SIG-M5 treated with dmso at 0.1 percent for 504 hours (cell line): ENCODE results near the gene EMCN.
"Not testable (repeated sequence)": the region's sequence is repeated elsewhere in the genome, so short reads cannot be mapped to it uniquely, and the experiment has no call there.

Experiments used
- DNase-seq: peaks from one replicate; lab custom pipeline; 2025; ENCODE audit not compliant: unreplicated experiment; lab: John Stamatoyannopoulos, UW

Gene EMCN, protein sequence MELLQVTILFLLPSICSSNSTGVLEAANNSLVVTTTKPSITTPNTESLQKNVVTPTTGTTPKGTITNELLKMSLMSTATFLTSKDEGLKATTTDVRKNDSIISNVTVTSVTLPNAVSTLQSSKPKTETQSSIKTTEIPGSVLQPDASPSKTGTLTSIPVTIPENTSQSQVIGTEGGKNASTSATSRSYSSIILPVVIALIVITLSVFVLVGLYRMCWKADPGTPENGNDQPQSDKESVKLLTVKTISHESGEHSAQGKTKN

DNA sequence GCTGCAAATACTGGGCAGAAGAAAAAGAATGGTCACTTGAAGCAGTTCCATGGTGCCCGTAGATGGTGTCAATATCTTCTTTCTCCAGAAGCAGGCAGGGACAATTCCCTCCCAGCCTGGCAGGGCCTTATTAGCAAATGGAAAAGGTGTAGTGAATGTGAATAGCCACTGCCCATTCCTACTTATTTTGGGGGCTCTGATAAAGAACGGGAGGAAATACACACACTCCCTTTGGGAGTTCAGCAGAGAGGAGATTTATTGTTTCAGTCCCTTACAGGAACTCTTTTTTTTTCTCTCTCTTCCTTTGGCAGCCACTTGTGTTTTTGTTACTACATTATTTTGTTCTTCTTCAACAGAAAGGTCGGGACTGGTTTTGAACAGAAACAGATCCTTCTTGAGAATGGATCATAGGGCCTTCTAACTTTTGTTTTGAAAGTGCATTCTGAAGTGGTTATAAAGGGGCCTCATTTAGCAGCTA is at the start of gene EMCN:
EMCN (minus strand) TSS at position 159 of the 478 bp plus-strand sequence; CDS start at position 51, 108 bp downstream.
- no peak for DNase-seq

DNA sequence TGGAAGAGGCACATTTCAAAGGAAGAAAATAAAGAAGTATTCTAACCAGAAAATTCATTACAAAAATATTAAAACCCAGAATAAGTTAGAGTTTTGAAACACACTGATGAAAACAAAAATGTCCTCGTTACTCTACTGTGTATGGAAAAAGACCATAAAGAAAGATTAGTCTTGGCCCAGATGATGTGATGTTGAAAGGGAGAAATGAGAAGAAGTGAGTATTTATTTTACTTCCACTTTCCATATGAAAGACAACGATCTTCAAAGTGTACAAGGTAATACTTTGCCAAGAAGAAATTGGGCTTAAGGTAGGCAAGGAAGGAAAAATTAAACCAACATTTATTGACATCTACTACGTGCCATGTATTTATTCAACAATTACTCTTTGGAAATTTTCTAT is 48.6 kb upstream of the EMCN start:
- DNase-seq, result no peak

DNA sequence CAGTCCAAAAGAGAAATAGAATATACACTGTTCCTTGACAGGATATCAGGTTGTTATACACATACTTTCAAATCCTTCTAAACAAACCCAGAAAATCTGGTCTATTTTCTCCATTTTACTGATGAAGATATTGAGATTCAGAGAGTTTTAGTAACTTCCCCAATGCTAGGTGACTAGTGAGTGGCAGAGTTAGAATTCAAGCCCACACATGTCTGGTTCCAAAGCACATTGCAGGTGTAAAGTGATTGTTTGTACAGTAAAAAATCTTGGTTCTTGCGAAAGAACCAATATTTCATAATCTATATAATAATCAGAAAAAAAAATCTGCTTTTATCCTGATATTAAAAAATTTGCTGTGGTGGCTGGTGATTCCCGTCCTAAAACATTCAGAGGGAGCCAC is 39.5 kb upstream of the EMCN start:
- DNase-seq, result no peak

DNA sequence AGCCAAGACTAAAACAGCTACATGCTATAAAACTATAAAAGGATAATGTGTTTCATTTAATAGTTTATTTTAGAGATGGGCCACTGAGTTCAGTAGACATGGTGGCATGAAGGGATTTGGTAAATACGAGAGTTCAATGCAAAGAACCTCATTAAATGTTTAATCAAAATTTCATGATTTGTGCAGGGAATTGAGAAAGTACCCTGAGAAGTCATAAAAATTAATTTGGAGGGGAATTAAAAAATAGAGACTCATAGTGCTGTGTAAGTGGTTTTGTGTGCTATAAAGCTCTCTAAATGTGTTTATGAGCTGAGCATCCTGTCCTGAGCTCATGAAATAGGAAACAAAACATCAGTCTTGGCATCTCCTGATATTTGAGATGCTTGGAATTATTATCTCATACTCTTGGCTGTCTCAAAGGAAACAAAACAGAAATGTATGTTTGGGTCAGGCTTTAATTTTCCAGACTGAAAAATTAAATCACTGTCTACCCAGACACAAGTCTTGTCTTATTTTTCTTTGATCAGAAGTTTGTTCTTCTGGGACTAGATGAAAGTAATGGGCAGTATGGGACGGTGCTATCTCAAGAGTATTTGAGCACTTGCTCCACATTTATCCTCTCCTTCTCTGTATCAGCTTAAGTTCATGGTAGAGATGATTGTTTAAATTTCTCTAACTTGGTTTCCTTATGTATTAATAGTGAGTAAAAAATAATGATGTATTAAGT is 38.0 kb upstream of the EMCN start:
- DNase-seq, result no peak

DNA sequence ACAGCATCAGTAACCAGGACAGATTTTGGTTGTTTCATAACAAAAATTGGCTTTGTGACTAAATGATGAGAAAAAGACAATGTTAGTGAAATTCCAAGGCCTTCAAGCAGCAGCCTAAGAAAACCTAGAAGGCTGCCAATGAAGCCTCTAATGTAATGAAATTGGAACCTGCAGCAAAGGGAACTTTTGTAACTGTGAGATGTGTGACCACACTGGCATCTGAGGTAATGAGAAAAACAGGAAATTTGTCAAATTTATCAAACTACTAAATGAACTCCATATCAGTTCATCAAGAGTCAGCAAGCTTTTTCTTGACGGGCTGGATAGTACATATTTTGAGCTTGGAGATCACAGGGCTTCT is 30.4 kb upstream of the EMCN start:
- DNase-seq, result no peak

DNA sequence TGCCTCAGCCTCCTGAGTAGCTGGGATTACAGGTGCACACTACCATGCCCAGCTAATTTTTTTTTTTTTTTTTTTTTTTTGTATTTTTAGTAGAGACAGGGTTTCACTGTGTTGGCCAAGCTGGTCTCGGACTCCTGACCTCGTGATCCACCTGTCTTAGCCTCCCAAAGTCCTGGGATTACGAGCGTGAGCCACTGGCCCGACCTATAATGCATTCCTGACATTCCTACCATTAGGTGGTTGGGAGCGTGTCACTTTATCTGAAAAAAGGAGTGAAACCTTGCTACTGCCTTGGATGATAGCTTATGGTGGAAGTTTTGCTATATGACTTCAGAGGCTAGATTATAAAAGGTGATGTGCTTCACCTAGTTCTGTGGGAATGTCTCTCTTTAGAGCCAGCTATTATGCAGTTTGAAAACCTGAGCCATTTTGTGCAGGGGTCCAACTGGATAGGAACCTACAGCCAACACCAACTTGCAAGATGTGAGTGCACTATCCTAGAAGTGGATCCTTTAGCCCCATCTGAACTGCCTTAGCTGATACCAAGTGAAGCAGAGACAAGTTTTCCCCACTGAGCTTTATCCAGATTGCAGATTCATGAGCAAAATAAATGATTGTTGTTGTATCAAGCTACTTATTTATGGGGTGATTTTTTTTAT is 29.8 kb upstream of the EMCN start:
- no peak for DNase-seq

DNA sequence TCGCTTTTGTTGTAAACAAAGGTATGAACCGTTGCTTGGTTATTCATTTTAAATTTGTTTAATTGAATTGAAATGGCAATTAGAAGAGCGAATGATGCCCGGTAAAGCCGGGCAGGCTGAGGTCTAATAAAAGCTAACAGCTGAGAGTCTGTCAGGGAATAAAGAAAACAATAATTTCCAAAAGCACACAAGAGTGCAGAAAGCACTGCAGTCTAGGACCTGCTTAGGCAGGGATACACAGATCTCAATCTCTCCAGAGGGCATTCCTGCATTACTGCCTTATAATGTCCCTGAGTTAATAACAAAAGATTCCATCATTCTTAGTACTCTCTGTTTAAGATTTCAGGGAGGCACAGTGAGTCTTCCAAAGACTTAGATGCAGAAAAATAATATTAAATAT is 27.6 kb upstream of the EMCN start:
- no peak for DNase-seq

DNA sequence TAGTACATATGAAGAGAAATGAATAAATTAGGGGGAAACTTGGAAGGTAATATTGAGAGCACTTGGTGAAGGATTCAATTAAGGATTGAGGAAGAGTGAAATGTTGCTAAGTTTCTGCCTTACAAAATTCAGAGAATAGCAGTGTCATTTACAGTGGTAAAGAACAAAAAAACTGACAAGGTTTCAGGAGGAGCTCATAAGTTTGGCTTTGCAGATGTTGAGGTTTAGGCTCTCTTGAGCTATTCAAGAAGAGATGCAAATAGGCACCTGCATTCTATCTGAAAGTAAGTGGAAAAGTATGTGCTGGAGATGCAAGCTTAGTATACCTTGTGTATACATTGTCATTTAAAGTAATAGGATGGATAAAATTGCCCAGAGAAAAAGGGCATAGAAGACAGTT is 22.3 kb upstream of the EMCN start:
- DNase-seq, result no peak

DNA sequence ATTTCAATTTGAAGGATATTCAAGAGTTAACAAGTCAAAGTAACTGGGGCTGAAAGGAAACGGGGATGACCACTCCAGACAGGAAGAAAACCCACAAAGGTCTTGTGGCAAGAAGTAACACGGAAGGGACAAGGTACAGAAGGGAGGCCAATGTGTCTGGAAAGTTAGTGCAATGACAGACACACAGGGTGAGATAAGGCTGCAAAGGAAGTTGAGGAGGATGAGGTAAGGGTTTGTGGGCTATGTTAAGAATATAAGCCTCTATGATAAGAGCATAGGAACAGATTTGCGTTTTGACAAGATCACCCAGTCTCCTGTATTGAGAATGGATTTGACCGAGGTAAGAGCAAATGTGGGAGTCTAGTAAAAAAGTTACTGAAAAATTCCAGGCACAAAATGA is 21.9 kb upstream of the EMCN start:
- DNase-seq, result no peak

DNA sequence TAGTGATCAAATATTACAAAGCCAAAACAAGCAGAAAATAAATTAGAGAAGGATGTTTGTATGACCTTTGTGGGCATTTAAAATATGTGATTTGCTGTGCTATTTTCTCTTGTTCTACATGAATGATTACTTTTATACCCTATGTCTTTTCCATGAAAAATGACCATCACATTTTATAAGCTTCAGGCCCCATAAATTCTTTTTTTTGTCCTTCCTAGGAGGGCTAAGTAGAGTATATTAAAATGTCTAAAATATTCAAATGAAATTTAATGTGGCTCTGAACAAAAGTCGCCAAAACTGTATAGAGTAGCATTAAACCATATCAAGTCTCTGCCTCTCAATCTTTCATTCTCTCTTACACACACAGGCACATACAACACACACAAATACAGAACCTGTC is 15.9 kb upstream of the EMCN start:
- DNase-seq, result no peak

DNA sequence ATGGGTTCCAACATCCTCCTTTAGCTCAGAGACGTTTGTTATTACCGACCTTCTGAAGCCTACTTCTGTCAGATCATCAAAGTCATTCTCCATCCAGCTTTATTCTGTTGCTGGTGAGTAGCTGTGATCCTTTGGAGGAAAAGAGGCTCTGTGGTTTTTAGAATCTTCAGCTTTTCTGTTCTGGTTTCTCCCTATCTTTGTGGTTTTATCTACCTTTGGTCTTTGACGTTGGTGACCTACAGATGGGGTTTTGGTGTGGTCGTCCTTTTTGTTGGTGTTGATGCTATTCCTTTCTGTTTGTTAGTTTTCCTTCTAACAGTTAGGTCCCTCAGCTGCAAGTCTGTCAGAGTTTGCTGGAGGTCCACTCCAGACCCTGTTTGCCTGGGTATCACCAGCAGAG is 12.3 kb upstream of the EMCN start:
- not testable (repeated sequence) for DNase-seq

DNA sequence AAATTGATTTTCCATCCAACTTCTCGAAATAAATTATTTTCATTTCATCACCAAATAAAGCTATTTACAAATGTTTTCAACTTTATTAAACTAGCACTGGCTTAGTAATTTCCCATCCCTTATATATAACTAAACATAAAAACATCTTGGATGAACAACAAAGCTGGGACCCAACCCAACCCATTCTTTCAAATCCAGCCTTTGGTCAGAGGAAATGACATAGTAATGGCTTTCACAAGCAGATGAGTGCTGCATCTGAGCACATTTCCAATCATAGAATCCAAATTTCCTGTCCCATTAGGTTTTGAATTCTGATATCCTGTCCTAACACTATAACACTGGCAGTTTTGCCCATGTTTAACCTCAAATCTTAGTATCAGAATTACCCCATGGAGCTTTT is 7.9 kb upstream of the EMCN start:
- no peak for DNase-seq

DNA sequence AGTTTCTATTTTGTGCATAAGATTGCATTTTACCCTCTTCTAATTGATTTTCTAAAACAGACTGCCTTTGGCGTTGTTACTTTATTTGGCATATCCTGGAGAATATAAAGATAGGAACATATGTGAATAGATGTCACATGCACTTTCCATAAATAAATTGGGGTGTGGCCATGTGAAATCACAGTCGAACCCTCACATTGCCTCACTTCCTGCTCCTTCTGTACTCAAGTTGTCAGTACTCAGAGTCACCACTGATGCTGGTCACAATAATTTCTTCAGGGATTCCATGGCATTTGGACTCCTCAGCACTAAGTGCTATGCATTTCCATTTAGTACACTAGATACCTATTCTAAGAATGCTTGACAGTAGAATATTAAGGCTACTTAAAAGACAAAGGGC is 1.4 kb upstream of the EMCN start:
- DNase-seq, result no peak

DNA sequence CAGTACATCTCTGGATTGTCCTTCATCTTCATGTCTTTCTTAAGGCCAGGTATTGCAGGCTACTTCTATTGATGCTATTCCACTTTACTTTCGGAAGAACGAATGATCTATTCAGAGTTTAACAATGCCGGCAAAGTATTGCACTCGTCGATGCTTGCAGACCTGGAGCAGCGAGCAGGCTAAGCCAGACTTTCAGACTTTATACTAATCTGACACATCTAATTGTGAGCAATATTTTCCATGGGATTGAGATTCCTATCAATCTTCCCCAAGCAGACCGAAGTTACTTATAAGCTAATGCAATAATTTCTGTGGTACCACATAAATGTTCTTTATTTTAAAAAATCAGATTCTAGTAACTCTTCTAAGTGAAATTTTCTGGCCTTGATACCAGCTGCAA is 1.6 kb downstream of the EMCN start:
- DNase-seq, result no peak

DNA sequence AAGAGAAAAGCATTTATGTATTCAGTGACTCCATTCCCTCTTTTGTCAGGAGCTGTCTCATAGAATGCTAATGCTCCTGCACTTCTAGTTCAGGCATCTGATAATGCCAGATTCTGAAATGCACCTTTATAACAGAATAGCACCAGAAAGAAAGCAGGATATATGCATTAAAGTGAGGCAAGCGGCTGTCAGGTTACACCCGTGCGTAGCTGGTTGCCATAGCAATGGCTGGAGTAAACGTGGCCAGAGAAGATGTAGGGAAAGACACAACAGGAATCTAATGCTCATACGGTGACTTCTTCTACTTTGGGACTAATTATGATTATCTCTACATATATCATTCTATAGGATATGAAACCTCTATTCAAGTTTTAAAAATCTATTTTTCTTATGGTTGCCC is 5.9 kb downstream of the EMCN start:
- no peak for DNase-seq

DNA sequence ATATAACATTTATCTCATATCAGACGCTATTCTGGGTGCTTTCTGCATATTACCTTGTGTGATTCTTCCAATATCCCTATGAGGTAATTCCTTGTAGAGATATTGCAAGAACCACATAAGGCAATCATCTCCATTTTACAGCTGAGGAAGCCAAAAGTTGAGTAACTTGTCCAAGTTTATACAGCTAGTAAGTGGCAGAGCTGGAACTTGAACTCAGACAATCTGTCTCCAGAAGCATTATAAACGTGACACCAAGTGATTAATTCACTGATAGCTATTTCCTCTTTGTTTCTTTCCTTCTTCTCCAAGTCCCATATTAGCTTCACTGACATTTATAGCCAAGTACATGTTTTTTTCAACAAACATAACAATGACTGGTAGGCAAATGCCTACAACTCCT is 7.3 kb downstream of the EMCN start:
- no peak for DNase-seq

DNA sequence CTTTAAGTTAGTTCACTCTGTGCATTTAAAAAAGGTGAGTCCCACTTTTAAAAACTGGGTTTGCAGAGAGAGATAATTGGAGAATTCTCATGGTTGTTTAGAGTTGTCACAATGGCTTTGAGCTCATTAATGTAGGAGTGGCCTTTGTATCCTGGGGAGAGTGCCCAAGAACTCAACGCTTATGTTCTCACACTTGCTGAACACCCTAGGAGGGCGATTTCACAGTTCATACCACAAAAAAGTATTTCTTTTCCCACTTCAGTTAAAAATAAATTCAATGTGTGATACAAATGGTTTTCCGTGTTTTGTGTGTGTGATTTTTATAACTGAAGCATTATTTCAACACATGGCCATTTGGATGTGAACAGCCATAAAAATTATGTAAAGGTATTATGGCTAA is 8.4 kb downstream of the EMCN start:
- DNase-seq, result no peak

DNA sequence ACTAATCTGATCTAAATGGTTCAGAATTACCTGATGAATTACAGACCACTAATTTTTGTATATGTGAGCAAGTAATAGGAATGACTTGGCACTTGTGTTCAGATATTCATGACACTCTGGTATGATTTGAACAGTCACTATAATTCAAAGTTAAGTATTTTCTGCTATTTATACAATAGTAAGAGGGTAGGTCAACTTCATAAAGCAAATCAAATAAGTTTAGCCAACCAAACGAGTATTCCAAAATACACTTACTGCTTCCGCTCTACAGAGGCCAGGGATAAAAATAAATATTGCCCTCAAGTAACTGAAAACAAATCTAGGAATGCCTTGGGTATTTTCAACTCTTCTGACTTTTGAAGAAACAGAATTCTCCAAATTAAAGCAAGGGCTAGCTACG is 9.1 kb downstream of the EMCN start:
- DNase-seq, result no peak

DNA sequence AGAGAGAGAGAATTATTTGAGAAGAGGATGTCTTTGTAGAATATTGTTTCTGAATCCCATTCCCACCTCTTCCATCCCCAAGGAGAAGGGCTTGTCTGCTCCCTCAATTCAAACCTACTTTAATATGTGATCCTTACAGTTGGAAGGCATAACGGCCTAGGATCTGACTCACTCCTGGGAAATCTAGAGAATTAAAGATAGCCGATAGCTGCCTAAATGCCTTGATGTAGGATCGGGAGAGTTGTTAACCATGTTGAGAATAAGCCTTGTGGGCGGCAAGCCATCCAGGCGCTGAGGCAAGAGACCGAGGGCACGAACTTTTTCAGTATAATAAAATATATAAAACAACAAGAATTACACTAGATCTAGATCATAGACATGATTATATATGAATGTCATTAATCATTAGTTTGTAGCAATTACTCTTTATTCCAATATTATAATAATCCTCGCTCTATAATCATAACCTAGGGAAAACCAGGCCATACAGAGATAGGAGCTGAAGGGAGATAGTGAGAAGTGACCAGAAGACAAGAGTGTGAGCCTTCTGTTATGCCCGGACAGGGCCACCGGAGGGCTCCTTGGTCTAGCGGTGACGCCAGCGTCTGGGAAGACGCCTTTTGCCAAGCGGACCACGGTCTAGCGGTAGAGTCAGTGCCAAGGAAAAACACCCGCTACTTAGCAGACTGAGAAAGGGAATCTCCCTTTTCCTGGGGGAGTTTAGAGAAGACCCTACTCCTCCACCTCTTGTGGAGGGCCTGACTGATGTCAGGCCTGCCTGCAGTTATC is 13.5 kb downstream of the EMCN start:
- DNase-seq, result no peak

DNA sequence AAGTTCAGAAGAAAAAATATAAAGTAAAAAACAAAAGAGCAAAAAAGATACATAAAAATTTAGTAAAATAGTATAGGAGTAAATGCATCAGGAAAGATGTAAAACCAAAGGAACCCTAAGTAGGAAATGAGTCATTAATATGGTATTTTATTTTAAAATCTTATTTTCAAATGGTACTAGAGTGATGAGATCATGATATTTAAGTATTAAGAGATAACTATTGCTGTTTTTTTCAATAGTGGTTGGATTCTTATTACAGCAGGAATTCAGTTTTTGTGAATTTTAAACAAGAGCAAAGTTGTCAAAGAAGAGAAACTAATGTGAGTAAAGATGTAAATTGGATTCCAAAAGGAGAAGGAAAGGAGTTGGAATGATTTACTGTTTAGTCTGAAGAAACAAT is 20.0 kb downstream of the EMCN start:
- DNase-seq, result no peak

DNA sequence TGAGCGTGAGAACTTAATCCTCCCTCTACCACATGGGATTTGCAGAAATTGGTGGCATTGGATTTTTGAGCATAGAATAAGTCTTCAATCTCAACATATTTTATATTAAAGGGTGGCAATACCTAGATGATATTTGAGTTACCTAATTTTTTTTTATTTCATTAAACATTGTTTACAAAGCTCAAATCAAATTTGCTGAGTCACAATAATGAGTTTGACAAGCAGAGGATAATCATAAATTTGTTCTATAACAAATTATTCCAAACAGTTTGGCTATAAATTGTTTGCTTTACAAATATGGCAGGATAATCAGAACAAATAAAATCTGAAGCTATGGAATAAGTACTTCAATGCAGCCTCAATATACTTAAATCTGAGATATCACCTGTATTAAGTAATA is 22.7 kb downstream of the EMCN start:
- no peak for DNase-seq

DNA sequence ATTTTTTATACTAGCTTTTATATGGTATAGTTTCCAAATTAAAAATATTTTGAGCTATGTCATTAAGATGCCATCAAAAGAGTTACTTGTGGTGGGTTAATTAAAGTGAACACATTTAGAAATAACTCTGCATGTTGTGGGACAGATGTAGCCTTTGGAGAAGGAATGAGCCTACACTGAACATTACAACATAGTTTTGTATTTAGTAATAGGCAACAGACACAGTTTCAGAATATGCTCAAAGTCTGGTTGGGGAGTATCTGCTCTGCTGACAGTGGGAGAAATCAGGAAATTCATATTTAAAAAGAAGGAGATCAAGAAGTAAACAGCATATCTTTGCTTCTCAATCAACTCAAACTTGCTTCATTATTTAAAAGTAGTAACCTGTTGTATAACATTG is 23.7 kb downstream of the EMCN start:
- no peak for DNase-seq
